GM19193 (cell line): ENCODE data around the gene ZNF79.

Experiments used
- POLR2A ChIP-seq: IDR thresholded peaks from 4 replicates; pipeline ENCODE4 v1.6.1; 2011; ENCODE audit not compliant: insufficient read depth, insufficient read length; ENCODE audit errors: extremely low read depth

The ZNF79 gene

DNA sequence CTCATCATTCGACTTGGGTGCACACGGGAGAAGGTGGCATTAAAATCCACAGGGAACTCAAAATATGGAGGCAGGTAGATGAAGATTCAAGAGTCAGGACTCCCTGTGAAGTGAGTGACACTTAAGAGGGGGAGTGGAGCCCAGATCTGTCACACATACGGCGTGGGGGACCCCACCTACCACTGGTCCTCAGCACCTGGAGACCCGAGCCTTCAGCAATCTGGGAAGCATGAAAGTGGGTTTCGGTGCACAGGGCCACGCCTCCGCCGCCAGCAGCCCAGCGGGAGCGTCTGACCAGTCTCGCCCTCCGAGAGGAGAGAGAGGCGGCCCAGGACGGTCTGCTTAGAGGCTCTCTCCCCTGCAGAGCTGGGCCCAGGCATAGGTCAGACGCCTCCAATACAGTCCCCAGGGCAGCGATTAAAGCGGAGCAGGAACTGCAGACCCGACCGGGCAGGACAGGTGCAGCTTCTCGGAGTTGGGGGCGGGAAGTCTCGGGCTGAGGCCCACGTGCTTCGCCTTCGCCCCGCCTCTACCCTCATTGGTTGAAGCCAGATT is 27.9 kb upstream of the ZNF79 start:
- peak; percentile 52 for TF ChIP-seq POLR2A

DNA sequence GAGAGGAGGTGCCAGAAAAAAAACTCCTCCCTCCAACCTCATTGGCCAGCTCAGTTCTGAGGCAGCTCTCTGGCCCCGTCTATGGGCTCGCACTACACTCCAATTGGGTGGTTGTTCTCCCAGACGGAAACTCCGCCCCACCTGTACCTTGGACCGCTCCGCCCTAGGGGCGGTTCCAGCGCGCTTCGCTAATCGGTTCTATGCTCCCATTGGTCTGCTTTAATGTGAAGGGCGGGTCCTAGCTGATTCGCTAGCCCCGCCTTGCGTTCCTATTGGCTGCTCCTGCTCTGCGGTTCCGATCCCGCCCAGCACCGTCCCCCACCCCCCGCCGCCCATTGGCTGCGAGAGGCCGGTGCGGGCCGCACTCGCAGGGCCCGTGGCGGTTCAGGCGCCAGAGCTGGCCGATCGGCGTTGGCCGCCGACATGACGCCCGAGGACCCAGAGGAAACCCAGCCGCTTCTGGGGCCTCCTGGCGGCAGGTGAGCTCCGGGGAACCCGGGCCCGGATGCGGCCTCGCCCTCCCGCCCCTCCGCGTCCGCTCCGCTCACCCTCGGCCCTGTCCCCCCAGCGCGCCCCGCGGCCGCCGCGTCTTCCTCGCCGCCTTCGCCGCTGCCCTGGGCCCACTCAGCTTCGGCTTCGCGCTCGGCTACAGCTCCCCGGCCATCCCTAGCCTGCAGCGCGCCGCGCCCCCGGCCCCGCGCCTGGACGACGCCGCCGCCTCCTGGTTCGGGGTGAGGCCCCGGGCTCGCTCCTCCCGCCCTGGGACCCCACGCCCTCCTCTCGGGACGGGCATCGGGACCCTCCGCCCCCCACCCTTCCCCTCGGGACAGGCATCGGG is 27.2 kb upstream of the ZNF79 start, which contains the start of gene SLC2A8:
TSS of gene SLC2A8 (plus strand) at position 362 of the 838 bp plus-strand sequence. CDS start at position 424, 62 bp downstream.
- peak; percentile 54 for TF ChIP-seq POLR2A

DNA sequence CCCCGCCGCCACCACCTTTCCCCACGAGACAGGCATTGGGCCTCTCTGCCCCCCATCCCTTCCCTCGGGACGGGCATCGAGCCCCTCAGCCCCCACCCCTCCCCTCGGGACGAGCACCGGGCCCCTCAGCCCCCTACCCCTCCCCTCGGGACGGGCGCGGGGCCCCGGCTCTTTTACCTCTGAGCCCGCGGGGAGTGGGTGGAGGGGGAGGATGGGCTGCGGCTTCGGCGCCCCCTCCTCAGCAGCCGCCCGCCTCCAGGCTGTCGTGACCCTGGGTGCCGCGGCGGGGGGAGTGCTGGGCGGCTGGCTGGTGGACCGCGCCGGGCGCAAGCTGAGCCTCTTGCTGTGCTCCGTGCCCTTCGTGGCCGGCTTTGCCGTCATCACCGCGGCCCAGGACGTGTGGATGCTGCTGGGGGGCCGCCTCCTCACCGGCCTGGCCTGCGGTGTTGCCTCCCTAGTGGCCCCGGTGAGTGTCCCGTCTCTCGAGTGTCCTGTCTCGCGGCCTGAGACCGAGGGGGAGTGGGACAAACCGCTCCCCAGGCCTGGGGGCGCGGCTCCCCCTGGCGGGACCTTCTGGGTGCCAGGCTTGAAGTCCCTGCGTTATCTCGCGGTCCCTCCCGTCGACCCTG is 26.4 kb upstream of the ZNF79 start:
- no peak for TF ChIP-seq POLR2A

DNA sequence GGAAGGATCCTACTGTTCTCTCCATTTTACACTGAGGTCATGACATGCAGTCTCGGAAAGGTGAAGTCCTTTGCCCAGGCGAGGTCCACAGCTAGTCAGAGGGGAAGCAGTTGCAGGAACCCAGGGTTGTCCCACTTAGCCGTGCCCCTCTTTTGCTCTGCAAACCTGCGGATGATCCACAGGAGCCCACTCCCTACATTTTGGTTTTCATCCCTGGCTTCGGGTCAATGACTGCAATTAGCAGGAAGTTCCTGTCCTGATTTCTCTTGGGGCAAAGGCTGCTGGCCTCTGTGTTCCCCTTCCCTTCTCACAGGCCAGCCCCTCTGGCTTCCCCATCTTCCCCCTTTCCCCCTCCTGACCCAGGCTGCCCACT is 25.9 kb upstream of the ZNF79 start:
- no peak for TF ChIP-seq POLR2A

DNA sequence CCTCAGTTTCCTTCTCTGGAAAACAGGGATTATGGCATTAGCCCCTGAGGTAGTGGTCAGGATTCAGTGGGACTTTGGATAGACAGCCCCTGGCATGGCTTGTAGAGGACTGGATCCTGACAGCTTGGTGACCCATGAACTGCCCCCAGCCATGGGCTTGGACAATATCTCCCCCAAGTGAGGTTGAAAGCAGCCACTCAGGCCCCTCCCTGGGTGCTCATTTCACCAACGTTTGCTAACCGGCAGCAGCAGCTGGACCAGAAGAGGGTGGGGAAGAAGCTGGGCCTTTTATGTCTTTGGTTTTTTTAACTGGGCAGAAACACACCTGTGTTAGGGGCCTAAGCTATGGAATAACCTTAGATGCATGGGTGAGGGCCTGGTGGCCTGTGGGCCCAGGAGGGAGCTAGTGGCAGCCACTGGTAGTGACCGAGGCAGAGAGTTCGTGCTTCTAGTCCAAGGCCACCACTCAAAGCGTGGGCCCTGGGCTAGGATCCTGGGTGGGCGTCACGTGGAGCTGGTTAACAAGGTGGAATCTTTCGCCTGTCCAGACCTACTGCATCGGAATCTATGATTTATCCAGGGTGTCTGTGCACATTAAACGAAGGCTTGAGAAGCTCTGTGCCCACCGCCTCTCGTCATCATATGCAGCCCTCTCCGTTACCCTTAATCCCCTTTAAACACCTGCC is 25.3 kb upstream of the ZNF79 start:
- TF ChIP-seq POLR2A: no peak

DNA sequence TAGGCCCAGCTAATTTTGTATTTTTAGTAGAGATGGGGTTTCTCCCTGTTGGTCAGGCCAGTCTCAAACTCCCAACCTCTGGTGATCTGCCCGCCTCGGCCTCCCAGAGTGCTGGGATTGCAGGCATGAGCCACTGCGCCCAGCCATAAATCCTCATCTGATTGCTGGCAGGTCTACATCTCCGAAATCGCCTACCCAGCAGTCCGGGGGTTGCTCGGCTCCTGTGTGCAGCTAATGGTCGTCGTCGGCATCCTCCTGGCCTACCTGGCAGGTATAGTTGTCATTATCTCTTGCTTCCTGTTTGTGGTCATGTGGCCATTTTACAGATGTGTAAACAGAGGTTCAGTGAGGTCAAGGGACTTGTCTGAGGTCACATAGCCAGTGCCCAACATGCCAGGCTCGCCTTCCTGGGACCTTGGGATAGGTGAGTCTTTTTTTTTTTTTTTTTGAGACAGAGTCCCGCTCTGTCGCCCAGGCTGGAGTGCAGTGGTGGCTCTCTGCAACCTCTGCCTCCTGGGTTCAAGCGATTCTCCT is 24.4 kb upstream of the ZNF79 start:
- no peak for TF ChIP-seq POLR2A

DNA sequence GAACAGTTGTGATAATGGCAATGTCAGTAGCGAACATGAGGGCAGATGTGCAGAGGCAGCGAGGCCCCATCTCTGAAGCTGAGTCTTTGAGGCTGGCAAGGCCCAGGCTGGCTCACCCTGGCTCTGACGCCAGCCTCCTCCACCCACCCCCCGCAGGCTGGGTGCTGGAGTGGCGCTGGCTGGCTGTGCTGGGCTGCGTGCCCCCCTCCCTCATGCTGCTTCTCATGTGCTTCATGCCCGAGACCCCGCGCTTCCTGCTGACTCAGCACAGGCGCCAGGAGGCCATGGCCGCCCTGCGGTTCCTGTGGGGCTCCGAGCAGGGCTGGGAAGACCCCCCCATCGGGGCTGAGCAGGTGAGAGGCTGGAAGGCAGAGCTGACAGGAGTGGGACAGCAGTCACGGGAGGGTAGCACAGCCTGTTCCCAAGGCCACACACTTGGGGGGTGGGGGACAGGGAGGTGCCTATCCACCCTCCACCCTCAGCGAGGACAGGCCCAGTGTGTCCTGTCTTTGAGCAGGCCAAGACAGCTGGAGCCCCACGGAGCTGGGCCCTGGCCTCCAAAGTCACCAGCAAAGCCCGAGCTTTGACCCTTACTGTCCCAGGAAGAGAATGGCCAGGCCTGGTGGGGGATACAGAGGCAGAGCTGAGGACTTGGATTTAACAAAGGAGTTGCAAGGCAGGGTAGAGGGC is 21.6 kb upstream of the ZNF79 start:
- no peak for TF ChIP-seq POLR2A

DNA sequence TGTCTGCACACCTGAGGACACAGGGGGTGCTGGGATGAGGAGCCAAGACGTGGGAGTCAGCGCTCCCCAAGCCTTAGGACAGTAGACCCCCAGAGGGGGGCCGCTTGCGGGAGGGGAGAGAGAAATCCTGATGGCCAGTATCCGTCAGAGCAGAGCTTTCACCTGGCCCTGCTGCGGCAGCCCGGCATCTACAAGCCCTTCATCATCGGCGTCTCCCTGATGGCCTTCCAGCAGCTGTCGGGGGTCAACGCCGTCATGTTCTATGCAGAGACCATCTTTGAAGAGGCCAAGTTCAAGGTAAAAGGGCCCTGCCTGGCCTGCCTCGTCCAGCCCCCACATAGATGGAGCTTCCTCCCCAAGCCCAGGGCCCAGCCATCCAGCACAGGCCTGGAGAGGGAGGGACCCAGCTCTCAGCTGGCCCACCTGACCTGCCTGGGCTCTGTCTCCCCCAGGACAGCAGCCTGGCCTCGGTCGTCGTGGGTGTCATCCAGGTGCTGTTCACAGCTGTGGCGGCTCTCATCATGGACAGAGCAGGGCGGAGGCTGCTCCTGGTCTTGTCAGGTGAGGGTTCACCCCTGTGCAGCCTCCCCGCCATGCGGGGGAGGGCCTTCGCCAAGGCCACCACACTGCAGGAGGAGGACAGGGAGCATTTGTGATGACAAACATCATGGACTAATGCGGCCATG is 20.5 kb upstream of the ZNF79 start:
- no peak for TF ChIP-seq POLR2A

DNA sequence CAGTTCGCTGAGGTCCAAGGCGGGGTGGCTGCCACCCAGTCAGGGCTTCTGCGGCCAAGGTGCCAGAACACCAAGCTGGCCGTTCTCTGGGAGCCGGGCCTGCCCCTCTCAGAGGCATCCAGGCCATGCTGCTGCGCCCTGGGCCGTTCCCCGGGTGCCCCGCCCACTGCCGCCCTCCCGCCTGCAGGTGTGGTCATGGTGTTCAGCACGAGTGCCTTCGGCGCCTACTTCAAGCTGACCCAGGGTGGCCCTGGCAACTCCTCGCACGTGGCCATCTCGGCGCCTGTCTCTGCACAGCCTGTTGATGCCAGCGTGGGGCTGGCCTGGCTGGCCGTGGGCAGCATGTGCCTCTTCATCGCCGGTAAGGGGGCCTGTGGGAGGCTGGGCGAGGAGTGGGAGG is 19.6 kb upstream of the ZNF79 start:
- TF ChIP-seq POLR2A: no peak

DNA sequence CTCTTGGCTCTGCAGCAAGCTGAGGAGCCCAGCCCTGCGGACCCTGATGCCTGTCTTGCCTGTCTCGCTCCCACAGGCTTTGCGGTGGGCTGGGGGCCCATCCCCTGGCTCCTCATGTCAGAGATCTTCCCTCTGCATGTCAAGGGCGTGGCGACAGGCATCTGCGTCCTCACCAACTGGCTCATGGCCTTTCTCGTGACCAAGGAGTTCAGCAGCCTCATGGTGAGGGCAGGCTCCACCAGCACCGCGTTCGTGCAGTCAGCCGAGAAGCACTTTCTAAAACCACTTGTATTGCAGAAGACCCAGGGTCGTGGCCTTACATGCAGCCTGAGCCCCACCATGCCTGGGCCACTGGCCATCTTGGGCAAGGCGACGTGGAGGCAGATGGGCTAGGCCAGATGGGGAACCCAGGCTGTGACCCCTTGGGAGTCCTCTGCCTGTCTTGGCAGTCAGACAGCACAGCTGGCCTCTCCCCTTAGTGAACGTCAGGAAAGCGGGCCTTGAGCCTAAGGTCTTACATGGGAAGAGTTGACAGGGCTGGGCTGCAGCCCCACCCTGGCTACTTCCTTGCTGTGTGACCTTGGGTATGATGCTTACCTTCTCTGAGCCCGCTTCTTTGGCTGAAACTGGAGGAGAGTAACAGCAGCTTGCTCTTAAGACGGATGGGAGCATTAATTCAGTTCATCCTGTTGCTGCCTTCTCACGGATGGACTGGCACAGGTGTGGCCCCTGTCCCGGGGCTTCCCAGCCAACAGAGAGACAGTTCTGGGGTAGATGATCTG is 18.6 kb upstream of the ZNF79 start:
- no peak for TF ChIP-seq POLR2A

DNA sequence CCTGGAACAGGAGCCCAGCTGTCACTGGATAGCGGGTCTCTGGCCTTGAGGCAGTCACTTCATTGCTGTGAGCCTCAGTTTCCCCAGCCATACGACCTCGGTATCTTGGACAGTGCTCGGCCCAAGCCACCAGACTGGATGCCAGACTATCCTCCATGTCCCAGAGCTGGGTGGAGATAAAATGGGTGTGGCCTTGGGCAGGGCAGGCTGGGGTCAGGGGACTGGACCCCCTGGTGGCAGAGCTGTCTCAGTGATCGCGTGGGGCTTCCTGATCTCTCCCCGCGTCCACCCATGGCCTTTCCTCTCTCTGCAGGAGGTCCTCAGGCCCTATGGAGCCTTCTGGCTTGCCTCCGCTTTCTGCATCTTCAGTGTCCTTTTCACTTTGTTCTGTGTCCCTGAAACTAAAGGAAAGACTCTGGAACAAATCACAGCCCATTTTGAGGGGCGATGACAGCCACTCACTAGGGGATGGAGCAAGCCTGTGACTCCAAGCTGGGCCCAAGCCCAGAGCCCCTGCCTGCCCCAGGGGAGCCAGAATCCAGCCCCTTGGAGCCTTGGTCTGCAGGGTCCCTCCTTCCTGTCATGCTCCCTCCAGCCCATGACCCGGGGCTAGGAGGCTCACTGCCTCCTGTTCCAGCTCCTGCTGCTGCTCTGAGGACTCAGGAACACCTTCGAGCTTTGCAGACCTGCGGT is 17.2 kb upstream of the ZNF79 start:
- no peak for TF ChIP-seq POLR2A

DNA sequence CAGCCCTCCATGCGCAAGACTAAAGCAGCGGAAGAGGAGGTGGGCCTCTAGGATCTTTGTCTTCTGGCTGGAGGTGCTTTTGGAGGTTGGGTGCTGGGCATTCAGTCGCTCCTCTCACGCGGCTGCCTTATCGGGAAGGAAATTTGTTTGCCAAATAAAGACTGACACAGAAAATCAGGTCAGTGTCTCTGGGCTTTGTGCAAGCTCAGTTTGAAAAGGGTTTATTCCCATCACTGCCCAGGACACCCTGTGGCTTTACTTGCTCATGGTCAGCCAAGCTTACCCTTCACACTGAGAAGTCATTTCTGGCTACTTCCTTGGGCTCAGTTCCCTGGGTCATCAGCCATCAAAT is 16.7 kb upstream of the ZNF79 start:
- TF ChIP-seq POLR2A: no peak

DNA sequence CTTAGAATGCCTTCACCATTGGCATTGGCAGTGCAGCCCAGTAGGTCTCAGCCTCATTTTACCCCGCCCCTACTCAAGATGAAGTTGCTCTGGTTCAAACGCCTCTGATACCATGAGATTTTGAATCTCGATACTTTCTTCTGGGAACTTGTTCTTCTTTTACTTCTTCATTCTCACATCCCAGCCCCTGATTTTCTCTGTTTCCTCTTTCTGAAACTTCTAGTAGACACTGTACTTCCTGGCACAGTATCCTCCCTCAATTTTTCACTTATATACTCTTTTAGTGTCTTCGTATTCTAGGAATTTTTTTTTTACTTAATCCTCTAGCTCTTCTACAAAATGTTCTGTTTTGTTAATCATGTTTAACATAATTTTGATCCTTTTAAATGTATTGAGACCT is 13.1 kb upstream of the ZNF79 start:
- no peak for TF ChIP-seq POLR2A
